ENCODE data around the gene DDX59.

DDX59 gene

DNA sequence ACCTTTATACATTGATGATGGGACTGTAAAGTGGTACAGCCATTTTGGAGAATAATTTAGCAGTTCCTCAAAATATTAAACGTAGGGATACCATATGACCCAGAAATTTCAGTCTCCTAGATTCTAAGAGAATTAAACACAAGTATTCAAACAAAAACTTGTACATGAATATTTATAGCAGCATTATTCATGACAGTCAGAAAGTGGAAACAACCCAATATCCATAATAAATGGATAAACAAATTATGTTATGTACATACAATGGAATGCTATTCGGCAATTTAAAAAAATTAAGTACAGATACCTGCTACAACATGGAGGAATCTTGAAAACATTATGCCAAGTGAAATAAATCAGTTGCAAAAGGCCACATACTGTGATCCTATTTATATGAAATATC lies 16.9 kb upstream of the DDX59 start:
- Histone ChIP-seq H3F3A (ENCODE audit: low read depth) (no peaks in the 10 kb centered on the region), H3K9me2 (replicated peaks; ENCODE audit: low read depth, low read length) (no peaks in the 10 kb centered on the region)
- TF ChIP-seq EZH2phosphoT487 (IDR thresholded peaks at IDR 0.05; ENCODE audit: borderline replicate concordance) = no peak
- no peak for TF ChIP-seq CTCF (conservative IDR thresholded peaks at IDR 0.05; ENCODE audit: low read length)

DNA sequence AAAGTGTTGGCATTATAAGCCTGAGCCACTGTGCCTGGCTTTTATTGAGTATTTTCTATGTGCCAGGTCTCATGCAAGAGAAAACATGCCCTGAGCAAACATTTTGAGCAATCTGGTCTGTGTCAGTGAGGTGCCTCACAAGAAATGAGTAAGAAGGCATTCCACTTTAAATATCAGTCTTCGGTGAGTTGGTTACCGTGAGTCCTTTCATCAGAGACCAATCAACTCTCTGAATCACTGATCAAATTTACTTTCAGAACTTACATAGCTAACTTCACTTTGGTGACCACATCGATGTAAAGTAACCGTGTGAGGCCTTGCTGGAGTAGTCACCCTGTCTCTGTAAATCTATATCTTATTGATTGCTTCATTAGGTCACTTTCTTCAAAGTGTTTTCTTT lies 14.3 kb upstream of the DDX59 start:
- no peak overlapping the region for H2AFZ ChIP-seq (ENCODE audit: low read length)

More for the DNA sequence above, 16.9 kb upstream of the DDX59 start:
- Histone ChIP-seq H3K4me1 (ENCODE audit: insufficient read depth, low read length, poor library complexity, severe bottlenecking) (no peaks in the 10 kb centered on the region), H3K9ac (ENCODE audit: low read depth, low read length, poor library complexity, severe bottlenecking) (no peak overlapping the region), H3K4me2 (ENCODE audit: low read depth, low read length, poor library complexity, severe bottlenecking) (no peak overlapping the region), H3K27me3 (ENCODE audit: insufficient read depth, low read length, poor library complexity, severe bottlenecking) (no peaks in the 10 kb centered on the region), H3K79me2 (ENCODE audit: insufficient read depth, low read length) (no peaks in the 10 kb centered on the region), H2AFZ (ENCODE audit: low read length) (no peak overlapping the region; the same call in 1 of the 2 replicates), H3K36me3 (ENCODE audit: insufficient read depth, low read length) (no peaks in the 10 kb centered on the region), H3K9me3 (ENCODE audit: insufficient read depth, low read depth, low read length) (no peaks in the 10 kb centered on the region), H3K4me3 (ENCODE audit: low read length, poor library complexity, severe bottlenecking) (no peak overlapping the region), H4K20me1 (ENCODE audit: insufficient read depth, low read length, poor library complexity, severe bottlenecking) (no peaks in the 10 kb centered on the region)

DNA sequence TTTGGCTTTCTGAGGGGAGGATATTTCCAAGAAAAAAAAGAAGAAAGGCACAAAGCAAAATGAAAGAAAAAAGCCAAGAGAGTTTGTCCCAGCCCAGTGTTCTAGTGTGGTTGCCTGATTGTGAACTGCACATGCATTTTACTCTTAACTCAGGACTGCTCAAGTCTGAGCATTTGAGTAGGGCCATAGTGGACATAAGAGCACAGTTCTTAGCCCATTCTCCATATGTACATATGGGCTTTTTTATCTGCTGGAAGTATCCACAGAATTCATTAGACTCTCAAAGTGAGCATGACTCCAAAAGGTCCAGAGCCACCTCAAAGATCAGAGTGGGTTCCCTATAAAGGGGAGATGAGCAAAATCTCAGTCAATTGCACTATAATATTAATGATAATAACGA lies 13.6 kb upstream of the DDX59 start:
- H3K4me3 ChIP-seq (ENCODE audit: low read length, poor library complexity, severe bottlenecking) = no peak overlapping the region
- no peak overlapping the region for H3K4me2 ChIP-seq (ENCODE audit: low read depth, low read length, poor library complexity, severe bottlenecking)
- H2AFZ ChIP-seq (ENCODE audit: low read length) = no peak overlapping the region
- H4K20me1 ChIP-seq (ENCODE audit: insufficient read depth, low read length, poor library complexity, severe bottlenecking) = no peaks in the 10 kb centered on the region
- no peaks in the 10 kb centered on the region for H3K9me3 ChIP-seq (ENCODE audit: insufficient read depth, low read depth, low read length)
- no peaks in the 10 kb centered on the region for H3F3A ChIP-seq (ENCODE audit: low read depth)
- TF ChIP-seq EZH2phosphoT487 (IDR thresholded peaks at IDR 0.05; ENCODE audit: borderline replicate concordance) = no peak
- H3K36me3 ChIP-seq (ENCODE audit: insufficient read depth, low read length) = no peaks in the 10 kb centered on the region
- H3K79me2 ChIP-seq (ENCODE audit: insufficient read depth, low read length) = no peaks in the 10 kb centered on the region
- no peaks in the 10 kb centered on the region for H3K27me3 ChIP-seq (ENCODE audit: insufficient read depth, low read length, poor library complexity, severe bottlenecking)
- no peak overlapping the region for H3K9ac ChIP-seq (ENCODE audit: low read depth, low read length, poor library complexity, severe bottlenecking)
- H3K4me1 ChIP-seq (ENCODE audit: insufficient read depth, low read length, poor library complexity, severe bottlenecking) = no peaks in the 10 kb centered on the region
- H3K9me2 ChIP-seq (replicated peaks; ENCODE audit: low read depth, low read length) = no peaks in the 10 kb centered on the region

More for the DNA sequence above, 14.3 kb upstream of the DDX59 start:
- no peak overlapping the region for H3K4me3 ChIP-seq (ENCODE audit: low read length, poor library complexity, severe bottlenecking)
- H3K36me3 ChIP-seq (ENCODE audit: insufficient read depth, low read length) = no peaks in the 10 kb centered on the region
- H3K79me2 ChIP-seq (ENCODE audit: insufficient read depth, low read length) = no peaks in the 10 kb centered on the region
- no peaks in the 10 kb centered on the region for H3K9me2 ChIP-seq (replicated peaks; ENCODE audit: low read depth, low read length)
- no peak overlapping the region for H3K9ac ChIP-seq (ENCODE audit: low read depth, low read length, poor library complexity, severe bottlenecking)
- no peaks in the 10 kb centered on the region for H3F3A ChIP-seq (ENCODE audit: low read depth)
- H3K4me2 ChIP-seq (ENCODE audit: low read depth, low read length, poor library complexity, severe bottlenecking) = no peak overlapping the region
- TF ChIP-seq EZH2phosphoT487 (IDR thresholded peaks at IDR 0.05; ENCODE audit: borderline replicate concordance) = no peak
- no peak for TF ChIP-seq CTCF (conservative IDR thresholded peaks at IDR 0.05; ENCODE audit: low read length)
- no peaks in the 10 kb centered on the region for H3K4me1 ChIP-seq (ENCODE audit: insufficient read depth, low read length, poor library complexity, severe bottlenecking)
- H4K20me1 ChIP-seq (ENCODE audit: insufficient read depth, low read length, poor library complexity, severe bottlenecking) = no peaks in the 10 kb centered on the region
- no peaks in the 10 kb centered on the region for H3K27me3 ChIP-seq (ENCODE audit: insufficient read depth, low read length, poor library complexity, severe bottlenecking)
- H3K9me3 ChIP-seq (ENCODE audit: insufficient read depth, low read depth, low read length) = no peaks in the 10 kb centered on the region

GRCh38 chr1:200681231-200681630 lies 11.5 kb upstream of the DDX59 start:
- Histone ChIP-seq H4K20me1 (ENCODE audit: insufficient read depth, low read length, poor library complexity, severe bottlenecking) (no peaks in the 10 kb centered on the region), H3K27me3 (ENCODE audit: insufficient read depth, low read length, poor library complexity, severe bottlenecking) (no peaks in the 10 kb centered on the region), H3K9ac (ENCODE audit: low read depth, low read length, poor library complexity, severe bottlenecking) (no peak overlapping the region), H3K4me2 (ENCODE audit: low read depth, low read length, poor library complexity, severe bottlenecking) (no peak overlapping the region), H3K79me2 (ENCODE audit: insufficient read depth, low read length) (no peaks in the 10 kb centered on the region), H3K4me1 (ENCODE audit: insufficient read depth, low read length, poor library complexity, severe bottlenecking) (no peaks in the 10 kb centered on the region), H3K9me3 (ENCODE audit: insufficient read depth, low read depth, low read length) (no peaks in the 10 kb centered on the region), H2AFZ (ENCODE audit: low read length) (no peak overlapping the region), H3K36me3 (ENCODE audit: insufficient read depth, low read length) (no peaks in the 10 kb centered on the region), H3F3A (ENCODE audit: low read depth) (no peaks in the 10 kb centered on the region), H3K4me3 (ENCODE audit: low read length, poor library complexity, severe bottlenecking) (no peak overlapping the region), H3K9me2 (replicated peaks; ENCODE audit: low read depth, low read length) (no peaks in the 10 kb centered on the region)
- TF ChIP-seq EZH2phosphoT487 (IDR thresholded peaks at IDR 0.05; ENCODE audit: borderline replicate concordance) (no peak), CTCF (conservative IDR thresholded peaks at IDR 0.05; ENCODE audit: low read length) (no peak)

Data from Loucy (cell line).